ENCODE measurements around the gene GRAMD1B.

GRAMD1B gene

DNA sequence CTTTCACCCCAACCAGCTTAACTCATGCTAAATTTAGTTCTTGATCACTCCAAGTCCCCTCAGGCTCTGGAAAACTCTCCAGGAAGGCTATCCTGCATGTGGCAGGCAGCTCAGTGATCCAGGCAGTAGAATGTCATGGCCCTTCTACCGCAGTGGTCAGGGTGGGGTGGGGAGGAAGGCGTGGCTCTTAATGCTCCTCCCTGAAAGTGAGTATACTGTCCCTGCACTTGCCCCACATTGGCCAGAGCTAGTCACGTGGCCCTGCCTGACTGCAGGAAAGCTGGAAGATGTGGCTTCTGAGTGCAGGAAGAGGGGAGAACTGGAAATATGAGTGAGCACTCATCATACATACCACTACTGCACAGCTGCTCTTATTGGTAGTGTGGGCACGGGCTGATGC is 102.1 kb downstream of the GRAMD1B start:
- DNase-seq (ENCODE audit: low read depth, low spot score): no peak
- H3K9me3 ChIP-seq (ENCODE audit: control insufficient read depth, insufficient read depth, low read length): no peaks in the 10 kb centered on the region
- H3K4me3 ChIP-seq (ENCODE audit: low read length): no peak overlapping the region
- H3K27ac ChIP-seq (ENCODE audit: low read length): no peak overlapping the region
- H3K27me3 ChIP-seq (ENCODE audit: control insufficient read depth, insufficient read depth, low read length): no peaks in the 10 kb centered on the region
- H3K4me1 ChIP-seq (ENCODE audit: control insufficient read depth, insufficient read depth, low read length): 0 out of 2 replicates have a peak, but pooled peaks cover 2% of the 10 kb centered on the region
- H3K36me3 ChIP-seq (ENCODE audit: control insufficient read depth, insufficient read depth, low read length): no peaks in the 10 kb centered on the region
- WGBS (ENCODE audit: insufficient coverage, insufficient read length): no CpG with 5 or more reads among the region's 4 CpGs

- no peaks in the 10 kb centered on the region for H3K27me3 ChIP-seq (ENCODE audit: control insufficient read depth, insufficient read depth, low read length)
Observed at GRCh38 chr11:123535401-123535800, 105.3 kb downstream of the GRAMD1B start.

DNA sequence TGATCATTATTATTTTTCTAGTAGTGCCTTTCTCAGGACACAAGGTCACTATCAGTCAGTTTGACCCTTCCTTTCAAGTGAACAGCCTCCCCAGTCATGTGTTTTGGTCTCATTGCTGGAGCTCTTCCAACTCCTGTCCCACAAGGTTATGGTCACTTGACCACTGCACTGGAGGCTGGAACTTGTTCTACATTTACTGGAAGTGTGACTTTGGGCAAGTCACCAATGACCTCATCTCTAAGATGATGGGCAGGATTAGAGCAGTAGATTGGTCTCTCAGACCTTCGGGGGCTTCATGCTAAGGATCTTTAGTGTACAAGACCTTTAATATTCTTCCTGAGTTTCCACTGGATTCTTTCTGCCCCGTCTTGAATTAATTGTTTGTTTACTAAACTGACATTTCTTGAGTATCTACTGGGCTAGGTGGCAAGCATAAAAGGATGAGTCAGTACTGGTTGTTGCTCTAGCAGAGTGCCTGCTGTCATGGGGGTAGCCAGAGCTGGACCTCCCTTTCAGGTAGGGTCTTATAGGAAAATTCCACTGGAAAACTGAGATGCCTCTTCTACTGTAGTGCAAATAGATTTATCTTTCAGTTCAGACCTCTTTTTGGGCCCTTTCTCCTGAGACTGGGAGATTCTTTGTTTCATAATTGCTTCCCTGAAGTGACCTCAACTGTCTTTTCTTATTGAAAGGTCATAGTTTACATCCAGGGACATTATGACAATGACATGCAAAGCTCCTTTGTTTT is 106.8 kb downstream of the GRAMD1B start:
- 0 out of 2 replicates have a peak, but pooled peaks cover 2% of the 10 kb centered on the region for H3K4me1 ChIP-seq (ENCODE audit: control insufficient read depth, insufficient read depth, low read length)
- no CpG with 5 or more reads among the region's 2 CpGs for WGBS (ENCODE audit: insufficient coverage, insufficient read length)
- no peaks in the 10 kb centered on the region for H3K27me3 ChIP-seq (ENCODE audit: control insufficient read depth, insufficient read depth, low read length)
- H3K4me3 ChIP-seq (ENCODE audit: low read length): no peak overlapping the region
- DNase-seq (ENCODE audit: low read depth, low spot score): peak; percentile 50
- peak overlapping the region; percentile 25 for H3K27ac ChIP-seq (ENCODE audit: low read length)
- no peaks in the 10 kb centered on the region for H3K9me3 ChIP-seq (ENCODE audit: control insufficient read depth, insufficient read depth, low read length)
- H3K36me3 ChIP-seq (ENCODE audit: control insufficient read depth, insufficient read depth, low read length): no peaks in the 10 kb centered on the region

More at GRCh38 chr11:123535401-123535800, 105.3 kb downstream of the GRAMD1B start:
- H3K36me3 ChIP-seq (ENCODE audit: control insufficient read depth, insufficient read depth, low read length): no peaks in the 10 kb centered on the region
- H3K9me3 ChIP-seq (ENCODE audit: control insufficient read depth, insufficient read depth, low read length): no peaks in the 10 kb centered on the region
- WGBS (ENCODE audit: insufficient coverage, insufficient read length): no CpG with 5 or more reads among the region's 4 CpGs
- H3K27ac ChIP-seq (ENCODE audit: low read length): no peak overlapping the region
- no peak for DNase-seq (ENCODE audit: low read depth, low spot score)
- H3K4me1 ChIP-seq (ENCODE audit: control insufficient read depth, insufficient read depth, low read length): 0 out of 2 replicates have a peak, but pooled peaks cover 2% of the 10 kb centered on the region
- H3K4me3 ChIP-seq (ENCODE audit: low read length): no peak overlapping the region

DNA sequence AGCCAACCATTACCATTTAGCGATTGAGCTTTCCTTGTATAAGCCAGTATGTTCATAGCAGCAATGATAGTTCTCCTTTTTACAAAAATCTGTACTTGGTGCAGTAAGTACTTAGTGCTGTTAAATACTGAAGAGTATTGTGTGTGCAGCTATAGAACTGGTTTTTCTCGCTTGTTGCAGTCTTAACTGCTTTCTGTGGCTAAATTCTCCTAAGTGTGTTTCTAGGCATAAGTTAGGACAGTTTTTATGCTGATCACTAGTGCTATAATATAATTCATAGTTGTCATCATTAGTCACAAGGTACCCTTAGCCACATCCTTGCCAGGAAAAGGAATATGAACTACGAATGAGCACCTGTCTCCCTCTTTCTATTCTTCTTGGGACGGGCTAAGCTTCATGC is 107.7 kb downstream of the GRAMD1B start:
- H3K27me3 ChIP-seq (ENCODE audit: control insufficient read depth, insufficient read depth, low read length): no peaks in the 10 kb centered on the region
- H3K9me3 ChIP-seq (ENCODE audit: control insufficient read depth, insufficient read depth, low read length): no peaks in the 10 kb centered on the region
- H3K36me3 ChIP-seq (ENCODE audit: control insufficient read depth, insufficient read depth, low read length): no peaks in the 10 kb centered on the region
- no peak overlapping the region for H3K4me3 ChIP-seq (ENCODE audit: low read length)
- H3K27ac ChIP-seq (ENCODE audit: low read length): no peak overlapping the region
- 0 out of 2 replicates have a peak, but pooled peaks cover 2% of the 10 kb centered on the region for H3K4me1 ChIP-seq (ENCODE audit: control insufficient read depth, insufficient read depth, low read length)
- no CpG with 5 or more reads among the region's 4 CpGs for WGBS (ENCODE audit: insufficient coverage, insufficient read length)
- DNase-seq (ENCODE audit: low read depth, low spot score): no peak

- Histone ChIP-seq H3K36me3 (ENCODE audit: control insufficient read depth, insufficient read depth, low read length) (no peaks in the 10 kb centered on the region), H3K4me1 (ENCODE audit: control insufficient read depth, insufficient read depth, low read length) (no peaks in the 10 kb centered on the region), H3K27me3 (ENCODE audit: control insufficient read depth, insufficient read depth, low read length) (no peaks in the 10 kb centered on the region), H3K4me3 (ENCODE audit: low read length) (no peak overlapping the region), H3K9me3 (ENCODE audit: control insufficient read depth, insufficient read depth, low read length) (no peaks in the 10 kb centered on the region), H3K27ac (ENCODE audit: low read length) (no peak overlapping the region)
- no peak for DNase-seq (ENCODE audit: low read depth, low spot score)
- WGBS (ENCODE audit: insufficient coverage, insufficient read length): no CpG with 5 or more reads among the region's 4 CpGs
Observed at GRCh38 chr11:123543797-123544196, 113.7 kb downstream of the GRAMD1B start.

- H3K36me3 ChIP-seq (ENCODE audit: control insufficient read depth, insufficient read depth, low read length): no peaks in the 10 kb centered on the region
- H3K4me1 ChIP-seq (ENCODE audit: control insufficient read depth, insufficient read depth, low read length): no peaks in the 10 kb centered on the region
- no peak overlapping the region for H3K4me3 ChIP-seq (ENCODE audit: low read length)
- no peaks in the 10 kb centered on the region for H3K9me3 ChIP-seq (ENCODE audit: control insufficient read depth, insufficient read depth, low read length)
- H3K27ac ChIP-seq (ENCODE audit: low read length): no peak overlapping the region
- no peaks in the 10 kb centered on the region for H3K27me3 ChIP-seq (ENCODE audit: control insufficient read depth, insufficient read depth, low read length)
- DNase-seq (ENCODE audit: low read depth, low spot score): no peak
- no CpG with 5 or more reads among the region's 16 CpGs for WGBS (ENCODE audit: insufficient coverage, insufficient read length)
Observed at GRCh38 chr11:123544631-123545375, 114.7 kb downstream of the GRAMD1B start.

DNA sequence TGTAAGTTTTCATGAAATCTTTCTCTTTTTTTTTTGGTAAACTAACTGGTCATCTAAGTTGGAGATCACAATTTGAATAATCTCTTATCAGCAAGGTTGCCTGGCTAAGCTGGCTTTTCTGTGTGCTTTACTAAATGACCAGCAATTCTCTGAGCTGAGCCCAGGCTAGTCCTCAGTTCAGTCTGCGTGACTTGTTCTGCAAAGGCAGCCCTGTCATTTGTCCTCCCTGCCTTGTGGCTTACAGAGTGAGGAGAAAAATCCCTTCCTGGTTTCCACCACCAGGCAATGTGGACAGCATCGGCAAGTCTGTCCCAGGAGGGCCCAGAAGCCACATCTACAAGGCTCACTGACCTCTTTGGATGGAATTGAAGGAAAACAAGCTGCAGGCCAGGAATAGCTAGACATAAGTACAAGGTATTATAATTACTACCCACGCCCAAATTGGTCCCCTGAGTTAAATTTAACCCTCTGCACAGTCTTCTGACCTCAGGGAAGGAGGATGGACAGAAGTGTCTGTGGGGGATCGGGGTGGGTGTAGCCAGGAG is 115.7 kb downstream of the GRAMD1B start:
- H3K4me3 ChIP-seq (ENCODE audit: low read length): no peak overlapping the region
- H3K9me3 ChIP-seq (ENCODE audit: control insufficient read depth, insufficient read depth, low read length): no peaks in the 10 kb centered on the region
- H3K4me1 ChIP-seq (ENCODE audit: control insufficient read depth, insufficient read depth, low read length): no peaks in the 10 kb centered on the region
- H3K27me3 ChIP-seq (ENCODE audit: control insufficient read depth, insufficient read depth, low read length): no peaks in the 10 kb centered on the region
- WGBS (ENCODE audit: insufficient coverage, insufficient read length): no CpG with 5 or more reads among the region's 4 CpGs
- no peak for DNase-seq (ENCODE audit: low read depth, low spot score)
- H3K36me3 ChIP-seq (ENCODE audit: control insufficient read depth, insufficient read depth, low read length): no peaks in the 10 kb centered on the region
- H3K27ac ChIP-seq (ENCODE audit: low read length): no peak overlapping the region

DNA sequence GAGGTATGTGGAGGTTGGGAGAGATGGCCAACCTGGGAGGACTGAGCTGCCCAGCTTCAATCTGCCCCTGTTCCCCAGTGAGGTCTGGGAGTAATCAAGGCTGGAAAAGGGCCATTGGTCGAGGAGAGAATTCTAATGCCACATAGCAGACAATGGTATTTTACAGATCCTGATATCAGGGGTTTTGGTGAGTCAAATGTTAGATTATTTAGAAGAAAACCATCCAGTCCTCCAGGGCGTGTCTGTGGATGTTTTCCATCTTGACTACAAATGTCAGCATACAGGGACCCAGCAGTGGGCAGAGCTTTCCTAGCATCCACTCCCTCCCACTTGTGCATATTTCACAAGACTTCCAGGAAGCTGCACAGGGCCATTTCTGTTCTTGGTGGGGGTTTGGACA is 116.4 kb downstream of the GRAMD1B start:
- WGBS (ENCODE audit: insufficient coverage, insufficient read length): no CpG with 5 or more reads among the region's 2 CpGs
- no peaks in the 10 kb centered on the region for H3K36me3 ChIP-seq (ENCODE audit: control insufficient read depth, insufficient read depth, low read length)
- H3K27ac ChIP-seq (ENCODE audit: low read length): no peak overlapping the region
- H3K4me3 ChIP-seq (ENCODE audit: low read length): no peak overlapping the region
- no peaks in the 10 kb centered on the region for H3K4me1 ChIP-seq (ENCODE audit: control insufficient read depth, insufficient read depth, low read length)
- no peaks in the 10 kb centered on the region for H3K9me3 ChIP-seq (ENCODE audit: control insufficient read depth, insufficient read depth, low read length)
- no peaks in the 10 kb centered on the region for H3K27me3 ChIP-seq (ENCODE audit: control insufficient read depth, insufficient read depth, low read length)
- DNase-seq (ENCODE audit: low read depth, low spot score): no peak

DNA sequence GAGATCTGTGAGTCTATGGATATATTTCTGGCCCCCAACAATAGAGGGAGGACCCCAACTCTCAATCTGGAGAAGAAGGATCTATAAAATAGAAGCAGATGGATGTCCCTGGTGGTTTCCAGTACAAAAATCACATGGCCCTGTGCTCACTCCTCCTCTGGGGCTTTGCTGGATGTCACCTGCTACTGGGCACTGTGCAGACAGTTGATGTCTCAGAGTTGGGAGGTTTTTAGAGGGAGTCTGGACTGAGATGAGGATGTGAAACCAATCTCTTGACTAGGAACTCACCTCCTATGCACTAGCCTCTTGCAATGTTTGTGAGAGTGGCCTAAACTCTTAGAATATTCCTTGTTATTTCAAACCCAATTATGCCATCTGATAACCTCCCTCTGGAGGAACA is 117.1 kb downstream of the GRAMD1B start:
- Histone ChIP-seq H3K36me3 (ENCODE audit: control insufficient read depth, insufficient read depth, low read length) (no peaks in the 10 kb centered on the region), H3K9me3 (ENCODE audit: control insufficient read depth, insufficient read depth, low read length) (no peaks in the 10 kb centered on the region), H3K27me3 (ENCODE audit: control insufficient read depth, insufficient read depth, low read length) (no peaks in the 10 kb centered on the region), H3K4me1 (ENCODE audit: control insufficient read depth, insufficient read depth, low read length) (no peaks in the 10 kb centered on the region), H3K27ac (ENCODE audit: low read length) (no peak overlapping the region), H3K4me3 (ENCODE audit: low read length) (no peak overlapping the region)
- no peak for DNase-seq (ENCODE audit: low read depth, low spot score)

DNA sequence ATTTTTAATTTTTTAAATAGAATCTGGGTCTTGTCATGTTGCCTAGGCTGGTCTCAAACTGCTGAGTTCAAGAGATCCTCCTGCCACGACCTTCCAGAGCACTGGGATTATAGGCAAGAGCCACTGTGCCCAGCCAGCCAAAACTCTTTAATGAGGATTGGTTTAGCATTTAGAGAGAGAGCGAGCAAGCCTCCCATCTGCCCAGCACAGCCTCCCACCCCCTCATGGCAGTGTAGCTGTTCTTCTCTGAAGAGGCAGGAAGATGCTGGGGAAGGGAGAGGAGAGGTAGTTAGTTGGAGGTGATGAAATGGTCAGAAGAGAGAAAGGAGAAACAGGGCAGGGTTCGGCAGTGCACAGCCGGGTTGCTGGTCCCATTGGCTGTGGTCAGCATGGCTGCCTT is 118.7 kb downstream of the GRAMD1B start:
- Histone ChIP-seq H3K36me3 (ENCODE audit: control insufficient read depth, insufficient read depth, low read length) (no peaks in the 10 kb centered on the region), H3K27ac (ENCODE audit: low read length) (no peak overlapping the region), H3K4me3 (ENCODE audit: low read length) (no peak overlapping the region), H3K9me3 (ENCODE audit: control insufficient read depth, insufficient read depth, low read length) (no peaks in the 10 kb centered on the region), H3K27me3 (ENCODE audit: control insufficient read depth, insufficient read depth, low read length) (no peaks in the 10 kb centered on the region), H3K4me1 (ENCODE audit: control insufficient read depth, insufficient read depth, low read length) (no peaks in the 10 kb centered on the region)
- no CpG with 5 or more reads among the region's 4 CpGs for WGBS (ENCODE audit: insufficient coverage, insufficient read length)
- DNase-seq (ENCODE audit: low read depth, low spot score): no peak
